ENCODE data around the gene MSLN. TPM values are rescaled to one million over a fixed set of nuclear protein-coding genes. Genes with fewer than 3 reads are reported as not detected.
"Not testable (repeated sequence)": the region's sequence is repeated elsewhere in the genome, so short reads cannot be mapped to it uniquely, and the experiment has no call there.

Gene MSLN
- total RNA-seq, 2 experiments from 2014 or later = not detected

- CTCF ChIA-PET = interaction anchor here (0.6 to 3.0 kb wide), 7 partner anchors 15 to 47 kb away, joined by 3 to 13 read pairs (median 3); partner anchors contain the start of genes ANTKMT, CCDC78, CHTF18 and HAGHL
- Mint-ChIP-seq H3K27ac (no peak overlapping the region), H3K4me1 (ENCODE audit: low read depth) (peaks cover 8% of the 10 kb centered on the region), H3K36me3 (ENCODE audit: low read depth) (peaks cover 8% of the 10 kb centered on the region), H3K9me3 (no peaks in the 10 kb centered on the region), H3K4me3 (peak overlapping the region; percentile 53), H3K27me3 (ENCODE audit: low read depth) (no peaks in the 10 kb centered on the region)
- DNase-seq = no peak
- intact Hi-C loops (cut with micrococcal nuclease) = loop anchor here (2.0 kb wide), 1 partner anchor 21 kb away; the partner anchor contains the start of gene ANTKMT
Observed at GRCh38 chr16:741986-742629, 18.4 kb upstream of the MSLN start.

GRCh38 chr16:742894-743293 lies 17.6 kb upstream of the MSLN start:
- H3K9me3 Mint-ChIP-seq; intact Hi-C loops (cut with micrococcal nuclease); H3K27ac Mint-ChIP-seq; H3K36me3 Mint-ChIP-seq (ENCODE audit: low read depth); H3K27me3 Mint-ChIP-seq (ENCODE audit: low read depth); DNase-seq; H3K4me1 Mint-ChIP-seq (ENCODE audit: low read depth); H3K4me3 Mint-ChIP-seq: not testable (repeated sequence)
- CTCF ChIA-PET = interaction anchor here (0.6 kb wide), 1 partner anchor 31 kb away, joined by 3 read pairs; no protein-coding TSS in a partner anchor

GRCh38 chr16:743794-744500 lies 16.6 kb upstream of the MSLN start:
- intact Hi-C loops (cut with micrococcal nuclease) = no loop called here
- H3K9me3 Mint-ChIP-seq = no peaks in the 10 kb centered on the region
- peaks cover 7% of the 10 kb centered on the region for H3K4me1 Mint-ChIP-seq (ENCODE audit: low read depth)
- H3K27ac Mint-ChIP-seq = no peak overlapping the region
- H3K4me3 Mint-ChIP-seq = no peak overlapping the region
- CTCF ChIA-PET = interaction anchor here (0.7 to 1.6 kb wide), 3 partner anchors 31 to 625 kb away, joined by 3 to 5 read pairs (median 4); no protein-coding TSS in a partner anchor
- no peaks in the 10 kb centered on the region for H3K27me3 Mint-ChIP-seq (ENCODE audit: low read depth)
- DNase-seq = no peak
- H3K36me3 Mint-ChIP-seq (ENCODE audit: low read depth) = peaks cover 3% of the 10 kb centered on the region

- intact Hi-C loops (cut with micrococcal nuclease) = no loop called here
- CTCF ChIA-PET = no interaction called here
Observed at GRCh38 chr16:745739-746138, 14.8 kb upstream of the MSLN start.

GRCh38 chr16:746637-747036 lies 13.9 kb upstream of the MSLN start:
- no peaks in the 10 kb centered on the region for H3K27me3 Mint-ChIP-seq (ENCODE audit: low read depth)
- CTCF ChIA-PET = interaction anchor here (1.2 kb wide), 1 partner anchor 39 kb away, joined by 6 read pairs; no protein-coding TSS in a partner anchor
- no peaks in the 10 kb centered on the region for H3K9me3 Mint-ChIP-seq
- no peak for DNase-seq
- intact Hi-C loops (cut with micrococcal nuclease) = no loop called here
- no peaks in the 10 kb centered on the region for H3K4me1 Mint-ChIP-seq (ENCODE audit: low read depth)
- H3K27ac Mint-ChIP-seq = no peak overlapping the region
- no peak overlapping the region for H3K4me3 Mint-ChIP-seq
- no peaks in the 10 kb centered on the region for H3K36me3 Mint-ChIP-seq (ENCODE audit: low read depth)

More at GRCh38 chr16:745739-746138, 14.8 kb upstream of the MSLN start:
- H3K27ac Mint-ChIP-seq = no peak overlapping the region
- no peak overlapping the region for H3K4me3 Mint-ChIP-seq
- no peaks in the 10 kb centered on the region for H3K27me3 Mint-ChIP-seq (ENCODE audit: low read depth)
- no peaks in the 10 kb centered on the region for H3K4me1 Mint-ChIP-seq (ENCODE audit: low read depth)
- H3K9me3 Mint-ChIP-seq = no peaks in the 10 kb centered on the region
- DNase-seq = peak; percentile 32
- H3K36me3 Mint-ChIP-seq (ENCODE audit: low read depth) = no peaks in the 10 kb centered on the region

- H3K4me1 Mint-ChIP-seq (ENCODE audit: low read depth) = no peaks in the 10 kb centered on the region
- no peak overlapping the region for H3K4me3 Mint-ChIP-seq
- CTCF ChIA-PET = interaction anchor here (0.5 to 1.2 kb wide), 3 partner anchors 36 to 37 kb away, joined by 3 to 6 read pairs (median 5); no protein-coding TSS in a partner anchor
- H3K36me3 Mint-ChIP-seq (ENCODE audit: low read depth) = no peaks in the 10 kb centered on the region
- no peak for DNase-seq
- intact Hi-C loops (cut with micrococcal nuclease) = no loop called here
- H3K27me3 Mint-ChIP-seq (ENCODE audit: low read depth) = no peaks in the 10 kb centered on the region
- H3K9me3 Mint-ChIP-seq = no peaks in the 10 kb centered on the region
- no peak overlapping the region for H3K27ac Mint-ChIP-seq
Observed at GRCh38 chr16:747978-748746, 12.4 kb upstream of the MSLN start.

GRCh38 chr16:749010-749409 lies 11.5 kb upstream of the MSLN start:
- CTCF ChIA-PET = interaction anchor here (1.0 kb wide), 1 partner anchor 37 kb away, joined by 5 read pairs; no protein-coding TSS in a partner anchor
- no peaks in the 10 kb centered on the region for H3K36me3 Mint-ChIP-seq (ENCODE audit: low read depth)
- no peak for DNase-seq
- H3K27ac Mint-ChIP-seq = no peak overlapping the region
- intact Hi-C loops (cut with micrococcal nuclease) = no loop called here
- no peak overlapping the region for H3K4me3 Mint-ChIP-seq
- no peaks in the 10 kb centered on the region for H3K4me1 Mint-ChIP-seq (ENCODE audit: low read depth)
- H3K9me3 Mint-ChIP-seq = no peaks in the 10 kb centered on the region
- no peaks in the 10 kb centered on the region for H3K27me3 Mint-ChIP-seq (ENCODE audit: low read depth)

- CTCF ChIA-PET = no interaction called here
- peaks cover 1% of the 10 kb centered on the region for H3K4me1 Mint-ChIP-seq (ENCODE audit: low read depth)
- H3K4me3 Mint-ChIP-seq = no peak overlapping the region
- intact Hi-C loops (cut with micrococcal nuclease) = no loop called here
- H3K27ac Mint-ChIP-seq = no peak overlapping the region
- H3K9me3 Mint-ChIP-seq = no peaks in the 10 kb centered on the region
- H3K36me3 Mint-ChIP-seq (ENCODE audit: low read depth) = no peaks in the 10 kb centered on the region
- no peaks in the 10 kb centered on the region for H3K27me3 Mint-ChIP-seq (ENCODE audit: low read depth)
- DNase-seq = no peak
Observed at GRCh38 chr16:750485-750884, 10.0 kb upstream of the MSLN start.

GRCh38 chr16:751152-752006 lies 9.2 kb upstream of the MSLN start:
- H3K27ac Mint-ChIP-seq = no peak overlapping the region
- peaks cover 1% of the 10 kb centered on the region for H3K4me1 Mint-ChIP-seq (ENCODE audit: low read depth)
- CTCF ChIA-PET = interaction anchor here (0.6 kb wide), 1 partner anchor 38 kb away, joined by 3 read pairs; no protein-coding TSS in a partner anchor
- no peak overlapping the region for H3K4me3 Mint-ChIP-seq
- intact Hi-C loops (cut with micrococcal nuclease) = no loop called here
- DNase-seq = no peak
- H3K36me3 Mint-ChIP-seq (ENCODE audit: low read depth) = no peaks in the 10 kb centered on the region
- H3K9me3 Mint-ChIP-seq = peaks cover under 1% of the 10 kb centered on the region
- H3K27me3 Mint-ChIP-seq (ENCODE audit: low read depth) = no peaks in the 10 kb centered on the region

GRCh38 chr16:752007-752312 lies 8.6 kb upstream of the MSLN start:
- no peak overlapping the region for H3K4me3 Mint-ChIP-seq
- intact Hi-C loops (cut with micrococcal nuclease) = no loop called here
- H3K27ac Mint-ChIP-seq = no peak overlapping the region
- H3K27me3 Mint-ChIP-seq (ENCODE audit: low read depth) = no peaks in the 10 kb centered on the region
- DNase-seq = no peak
- CTCF ChIA-PET = interaction anchor here (0.6 kb wide), 2 partner anchors 38 to 40 kb away, joined by 3 read pairs; no protein-coding TSS in a partner anchor
- peaks cover 1% of the 10 kb centered on the region for H3K4me1 Mint-ChIP-seq (ENCODE audit: low read depth)
- no peaks in the 10 kb centered on the region for H3K36me3 Mint-ChIP-seq (ENCODE audit: low read depth)
- peaks cover 2% of the 10 kb centered on the region for H3K9me3 Mint-ChIP-seq

GRCh38 chr16:754121-754607 lies 6.4 kb upstream of the MSLN start:
- H3K27me3 Mint-ChIP-seq (ENCODE audit: low read depth); H3K36me3 Mint-ChIP-seq (ENCODE audit: low read depth); H3K9me3 Mint-ChIP-seq; H3K27ac Mint-ChIP-seq; DNase-seq; intact Hi-C loops (cut with micrococcal nuclease); H3K4me3 Mint-ChIP-seq; H3K4me1 Mint-ChIP-seq (ENCODE audit: low read depth): not testable (repeated sequence)
- CTCF ChIA-PET = interaction anchor here (0.6 kb wide), 1 partner anchor 66 kb away, joined by 4 read pairs; no protein-coding TSS in a partner anchor
